Caco-2 (cell line): ENCODE data around the gene ALDH4A1. TPM values are rescaled to one million over a fixed set of nuclear protein-coding genes. Genes with fewer than 3 reads are reported as not detected.
A peak's percentile ranks its signal among the peaks of the same experiment; 100 is the strongest.

Experiments
- BruUV-seq: library from RNA; stranded (reverse); fragments of 400-500 nt; replicated peaks from 2 replicates; lab custom pipeline; 2021; lab: Mats Ljungman, UMichigan
- CTCF ChIA-PET: fragments of 300-600 bp; sonication (Branson Sonifier 250); formaldehyde crosslinking; loops from one replicate; lab custom pipeline; 2022; ENCODE audit warnings: antibody characterized with exemption; lab: Charles Lee
- POLR2A ChIA-PET: fragments of 300-600 bp; sonication (Branson Sonifier 250); formaldehyde crosslinking; loops from one replicate; lab custom pipeline; 2022; ENCODE audit warnings: antibody characterized with exemption; lab: Charles Lee
- DNase-seq, 2 experiments: peaks; one replicate each; pipeline versions ENCODE4 v3.0.0 to v3.0.0-alpha.2; 2020 to 2022
- H3K27me3 ChIP-seq: replicated peaks from 2 replicates; pipeline ENCODE4 v1.6.0; 2011; ENCODE audit warnings: low read length; ENCODE audit not compliant: control insufficient read depth, insufficient read depth
- H3K36me3 ChIP-seq: 2 replicates; pipeline ENCODE4 v1.5.1; 2011; ENCODE audit warnings: low read length; ENCODE audit not compliant: control insufficient read depth, insufficient read depth
- H3K4me1 ChIP-seq: fragments of 250-450 bp; sonication (Bioruptor Pico); 2 replicates; pipeline ENCODE4 v1.5.1; 2020; ENCODE audit warnings: mild to moderate bottlenecking
- H3K4me3 ChIP-seq: 2 replicates; pipeline ENCODE4 v1.5.1; 2011; ENCODE audit warnings: low read depth, mild to moderate bottlenecking, control low read depth, low read length
- H3K9me3 ChIP-seq: fragments of 250-450 bp; sonication (Bioruptor Pico); 2 replicates; pipeline ENCODE4 v1.5.1; 2020; ENCODE audit warnings: mild to moderate bottlenecking, moderate library complexity
- H3K27ac Mint-ChIP-seq: one replicate; pipeline ENCODE4 v1.8.0; 2022; ENCODE audit warnings: mixed read lengths; ENCODE audit not compliant: unreplicated experiment
- H3K27me3 Mint-ChIP-seq: one replicate; pipeline ENCODE4 v1.8.0; 2022; ENCODE audit warnings: mixed read lengths; ENCODE audit not compliant: insufficient read depth, unreplicated experiment
- H3K36me3 Mint-ChIP-seq: one replicate; pipeline ENCODE4 v1.8.0; 2022; ENCODE audit warnings: mild to moderate bottlenecking, mixed read lengths; ENCODE audit not compliant: insufficient read depth, unreplicated experiment
- H3K4me1 Mint-ChIP-seq: one replicate; pipeline ENCODE4 v1.8.0; 2022; ENCODE audit warnings: low read depth, mixed read lengths; ENCODE audit not compliant: unreplicated experiment
- H3K4me3 Mint-ChIP-seq: one replicate; pipeline ENCODE4 v1.8.0; 2022; ENCODE audit warnings: mild to moderate bottlenecking, moderate library complexity, mixed read lengths; ENCODE audit not compliant: unreplicated experiment
- H3K9me3 Mint-ChIP-seq: one replicate; pipeline ENCODE4 v1.8.0; 2022; ENCODE audit warnings: mixed read lengths; ENCODE audit not compliant: unreplicated experiment
- CTCF ChIP-seq, 2 experiments: fragments of 200-600 bp in 1 of 2; IDR thresholded peaks; 1 replicate in 1 of 2; 2 replicates in 1 of 2; pipeline versions ENCODE4 v1.5.1 to v1.8.0; 2011 to 2022; ENCODE audit warnings: antibody characterized with exemption in 1 of 2, control low read depth in 1 of 2, inconsistent platforms in 1 of 2, low read depth in 1 of 2, low read length in 1 of 2, mild to moderate bottlenecking in 1 of 2, moderate library complexity in 1 of 2; ENCODE audit not compliant: insufficient read depth in 1 of 2, severe bottlenecking in 1 of 2, unreplicated experiment in 1 of 2
- intact Hi-C: fragments of 100-400 bp; cut with micrococcal nuclease; formaldehyde crosslinking; loops from one replicate; pipeline ENCODE4 v1.10.0; 2022; ENCODE audit not compliant: unreplicated experiment
- total RNA-seq: library from RNA; stranded (reverse); gene quantifications from 2 replicates; pipeline ENCODE4 v1.2.3, GENCODE V29; 2022

Gene ALDH4A1
- total RNA-seq, 1 experiment from 2014 or later, result 18.0 TPM

DNA sequence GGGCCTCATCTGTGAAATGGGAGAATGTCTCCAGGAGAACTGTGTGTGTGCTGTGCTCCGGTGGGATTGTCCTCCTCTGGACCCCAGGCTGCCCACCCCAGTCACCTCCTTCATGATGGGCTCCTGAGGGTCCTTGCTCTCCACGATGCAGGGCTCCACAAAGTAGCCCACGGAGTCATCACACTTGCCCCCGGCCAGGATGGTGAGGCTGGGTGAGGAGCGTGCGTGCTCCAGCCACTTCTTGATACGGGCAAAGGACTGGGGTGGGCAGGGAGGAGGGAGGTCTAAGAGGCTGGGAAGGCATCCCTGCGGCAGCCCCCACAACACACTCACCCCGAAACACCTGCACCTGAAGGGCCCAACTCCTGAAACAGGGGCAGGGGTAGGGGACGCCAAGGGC is 26.1 kb downstream of the ALDH4A1 start:
- Mint-ChIP-seq H3K4me3 (no peak overlapping the region), H3K9me3 (no peaks in the 10 kb centered on the region), H3K27ac (no peak overlapping the region), H3K36me3 (no peaks in the 10 kb centered on the region), H3K4me1 (no peaks in the 10 kb centered on the region), H3K27me3 (no peaks in the 10 kb centered on the region)
- DNase-seq, result no peak
- Histone ChIP-seq H3K27me3 (no peaks in the 10 kb centered on the region), H3K9me3 (no peaks in the 10 kb centered on the region), H3K4me1 (no peaks in the 10 kb centered on the region), H3K4me3 (no peak overlapping the region), H3K36me3 (no peaks in the 10 kb centered on the region)
- ChIA-PET CTCF (interaction anchor here (1.7 kb wide), 1 partner anchor 8 kb away, joined by 10 read pairs; no protein-coding TSS in a partner anchor), POLR2A (no interaction called here)
- no TSS peak for BruUV-seq
- TF ChIP-seq CTCF (IDR thresholded peaks at IDR 0.05; ENCODE audit: insufficient read depth in 1 of 2, low read depth in 1 of 2, low read length in 1 of 2, severe bottlenecking in 1 of 2, unreplicated experiment in 1 of 2), result no peak
- intact Hi-C loops, result no loop called here

GRCh38 chr1:18875796-18876128 is 26.6 kb downstream of the ALDH4A1 start:
- no peaks in the 10 kb centered on the region for H3K4me1 Mint-ChIP-seq
- DNase-seq, result no peak
- Histone ChIP-seq H3K36me3 (no peaks in the 10 kb centered on the region), H3K4me1 (no peaks in the 10 kb centered on the region), H3K9me3 (no peaks in the 10 kb centered on the region), H3K27me3 (no peaks in the 10 kb centered on the region), H3K4me3 (no peak overlapping the region)
- H3K27me3 Mint-ChIP-seq, result no peaks in the 10 kb centered on the region
- ChIA-PET POLR2A (no interaction called here), CTCF (interaction anchor here (0.6 to 1.7 kb wide), 8 partner anchors 9 to 426 kb away, joined by 3 to 10 read pairs (median 4); no protein-coding TSS in a partner anchor)
- no TSS peak for BruUV-seq
- H3K27ac Mint-ChIP-seq, result no peak overlapping the region
- no peaks in the 10 kb centered on the region for H3K9me3 Mint-ChIP-seq
- H3K36me3 Mint-ChIP-seq, result no peaks in the 10 kb centered on the region
- intact Hi-C loops, result loop anchor here (1.0 kb wide), 1 partner anchor 278 kb away; no protein-coding TSS in a partner anchor
- no peak overlapping the region for H3K4me3 Mint-ChIP-seq
- TF ChIP-seq CTCF (IDR thresholded peaks at IDR 0.05; ENCODE audit: insufficient read depth in 1 of 2, low read depth in 1 of 2, low read length in 1 of 2, severe bottlenecking in 1 of 2, unreplicated experiment in 1 of 2), result no peak

DNA sequence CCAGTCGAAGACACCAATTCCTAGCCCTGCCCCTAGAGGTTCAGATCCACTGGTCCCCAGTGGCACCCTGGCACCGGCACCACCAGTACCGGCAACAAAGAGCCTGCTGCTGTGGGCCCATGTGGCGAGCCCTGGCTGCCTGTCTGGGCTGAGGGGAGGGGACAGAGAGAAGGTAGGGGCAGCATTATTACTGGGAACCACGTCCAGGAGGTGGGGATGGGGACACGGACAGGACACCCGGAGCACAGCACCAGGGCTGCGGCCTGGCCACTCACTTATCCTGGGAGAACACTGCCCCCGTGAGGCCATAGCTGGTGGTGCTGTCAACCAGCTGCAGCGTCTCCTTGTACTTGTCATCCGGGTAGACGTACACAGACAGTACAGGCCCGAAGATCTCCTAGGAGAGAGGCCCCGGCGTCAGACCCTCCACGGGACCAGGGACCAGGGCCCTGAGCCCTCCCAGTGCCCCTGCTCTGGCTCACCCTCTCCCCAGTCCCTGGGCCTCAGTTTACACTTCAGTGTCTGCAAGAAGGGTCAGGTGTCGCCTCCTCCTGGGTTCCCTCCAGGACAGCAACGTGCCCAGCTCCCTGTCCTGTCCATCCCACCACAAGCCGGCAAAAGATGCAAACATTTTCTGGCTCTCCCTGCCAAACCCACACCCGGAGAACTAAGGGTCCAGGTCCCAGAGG is 27.1 kb downstream of the ALDH4A1 start:
- Histone ChIP-seq H3K4me3 (no peak overlapping the region), H3K27me3 (no peaks in the 10 kb centered on the region), H3K9me3 (no peaks in the 10 kb centered on the region), H3K4me1 (no peaks in the 10 kb centered on the region), H3K36me3 (no peaks in the 10 kb centered on the region)
- no TSS peak for BruUV-seq
- no peaks in the 10 kb centered on the region for H3K4me1 Mint-ChIP-seq
- intact Hi-C loops, result loop anchor here (1.0 kb wide), 1 partner anchor 278 kb away; no protein-coding TSS in a partner anchor
- TF ChIP-seq CTCF (IDR thresholded peaks at IDR 0.05; ENCODE audit: insufficient read depth in 1 of 2, low read depth in 1 of 2, low read length in 1 of 2, severe bottlenecking in 1 of 2, unreplicated experiment in 1 of 2), result peak; percentile 59 to 68
- no peaks in the 10 kb centered on the region for H3K9me3 Mint-ChIP-seq
- CTCF ChIA-PET, result interaction anchor here (0.6 to 1.7 kb wide), 9 partner anchors 9 to 425 kb away, joined by 3 to 10 read pairs (median 3); no protein-coding TSS in a partner anchor
- H3K4me3 Mint-ChIP-seq, result no peak overlapping the region
- DNase-seq, result peak; percentile 76 to 79
- no peaks in the 10 kb centered on the region for H3K36me3 Mint-ChIP-seq
- H3K27ac Mint-ChIP-seq, result no peak overlapping the region
- H3K27me3 Mint-ChIP-seq, result no peaks in the 10 kb centered on the region
- POLR2A ChIA-PET, result no interaction called here
